SK-N-SH (cell line): ENCODE measurements around the gene PRADC1.

Source experiments
- EP300 ChIP-seq, 2 experiments: IDR thresholded peaks; 2 replicates each; pipeline versions ENCODE4 v1.4.0 to v1.6.1; 2012; ENCODE audit warnings: borderline replicate concordance in 1 of 2, low read depth in 1 of 2, low read length in 1 of 2
- JUND ChIP-seq: IDR thresholded peaks from 2 replicates; pipeline ENCODE4 v1.4.0; 2012
- TF ChIP-seq, protein P1 (sequence below): fragments of 200-600 bp; sonication (generic); IDR thresholded peaks from 2 replicates; pipeline ENCODE4 v1.6.1; 2017; ENCODE audit warnings: antibody characterized with exemption, mild to moderate bottlenecking, moderate library complexity
- TF ChIP-seq, protein P2 (sequence below): IDR thresholded peaks from 2 replicates; pipeline ENCODE4 v1.4.0; 2012; ENCODE audit warnings: low read depth, borderline replicate concordance

DNA sequence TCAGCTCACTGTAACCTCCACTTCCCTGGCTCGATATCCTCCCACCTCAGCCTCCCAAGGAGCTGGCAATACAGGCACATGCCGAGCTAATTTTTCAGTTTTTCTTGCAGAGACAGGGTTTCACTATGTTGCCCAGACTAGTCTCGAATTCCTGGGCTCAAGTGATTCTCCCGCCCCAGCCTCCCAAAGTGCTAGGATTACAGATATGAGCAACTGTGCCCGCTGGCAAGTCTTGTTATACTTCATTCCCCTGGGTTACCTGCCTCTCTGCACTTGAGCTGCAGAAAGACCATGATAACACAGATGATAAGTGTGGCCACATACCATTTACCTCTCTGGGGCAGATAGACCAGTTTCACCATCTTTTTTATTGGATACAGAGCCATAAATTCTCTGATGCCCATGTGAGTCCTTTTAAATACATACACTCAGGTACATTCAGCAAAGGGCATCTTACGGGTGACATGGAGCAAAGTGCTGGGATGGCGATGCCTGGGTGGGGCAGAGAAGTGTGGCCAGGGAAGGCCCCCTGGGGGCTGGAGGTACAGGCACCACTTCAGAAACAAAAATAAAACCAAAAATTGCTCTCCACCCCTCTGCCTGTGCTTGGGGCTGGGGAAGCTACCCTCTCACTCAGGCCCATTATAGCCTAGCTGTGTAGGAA, 21.4 kb upstream of the PRADC1 start:
- TF ChIP-seq, protein P1, sequence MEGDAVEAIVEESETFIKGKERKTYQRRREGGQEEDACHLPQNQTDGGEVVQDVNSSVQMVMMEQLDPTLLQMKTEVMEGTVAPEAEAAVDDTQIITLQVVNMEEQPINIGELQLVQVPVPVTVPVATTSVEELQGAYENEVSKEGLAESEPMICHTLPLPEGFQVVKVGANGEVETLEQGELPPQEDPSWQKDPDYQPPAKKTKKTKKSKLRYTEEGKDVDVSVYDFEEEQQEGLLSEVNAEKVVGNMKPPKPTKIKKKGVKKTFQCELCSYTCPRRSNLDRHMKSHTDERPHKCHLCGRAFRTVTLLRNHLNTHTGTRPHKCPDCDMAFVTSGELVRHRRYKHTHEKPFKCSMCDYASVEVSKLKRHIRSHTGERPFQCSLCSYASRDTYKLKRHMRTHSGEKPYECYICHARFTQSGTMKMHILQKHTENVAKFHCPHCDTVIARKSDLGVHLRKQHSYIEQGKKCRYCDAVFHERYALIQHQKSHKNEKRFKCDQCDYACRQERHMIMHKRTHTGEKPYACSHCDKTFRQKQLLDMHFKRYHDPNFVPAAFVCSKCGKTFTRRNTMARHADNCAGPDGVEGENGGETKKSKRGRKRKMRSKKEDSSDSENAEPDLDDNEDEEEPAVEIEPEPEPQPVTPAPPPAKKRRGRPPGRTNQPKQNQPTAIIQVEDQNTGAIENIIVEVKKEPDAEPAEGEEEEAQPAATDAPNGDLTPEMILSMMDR, result no peak
- TF ChIP-seq, protein P2, sequence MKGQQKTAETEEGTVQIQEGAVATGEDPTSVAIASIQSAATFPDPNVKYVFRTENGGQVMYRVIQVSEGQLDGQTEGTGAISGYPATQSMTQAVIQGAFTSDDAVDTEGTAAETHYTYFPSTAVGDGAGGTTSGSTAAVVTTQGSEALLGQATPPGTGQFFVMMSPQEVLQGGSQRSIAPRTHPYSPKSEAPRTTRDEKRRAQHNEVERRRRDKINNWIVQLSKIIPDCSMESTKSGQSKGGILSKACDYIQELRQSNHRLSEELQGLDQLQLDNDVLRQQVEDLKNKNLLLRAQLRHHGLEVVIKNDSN, result no peak
- TF ChIP-seq JUND, result no peak
- TF ChIP-seq EP300 (IDR thresholded peaks at IDR 0.05; ENCODE audit: borderline replicate concordance in 1 of 2, low read depth in 1 of 2, low read length in 1 of 2), result no peak
